ENCODE measurements around the gene EIF2AK3. TPM values are rescaled to one million over a fixed set of nuclear protein-coding genes. Genes with fewer than 3 reads are reported as not detected.

The EIF2AK3 gene
- total RNA-seq, 4 donors from 2014 or later: 7.9 to 11.9 (median 10.0) TPM

- TF ChIP-seq CTCF (IDR thresholded peaks at IDR 0.05): no peak
- Histone ChIP-seq H3K4me1 (peaks cover 0 to 19% (median 12%) of the 10 kb centered on the region in 4 donors), H3K9me3 (no peaks in the 10 kb centered on the region), H3K4me3 (peak overlapping the region in 2 of 4 donors; percentile 15 to 21), H3K36me3 (no peaks in the 10 kb centered on the region), H3K27me3 (no peaks in the 10 kb centered on the region), H3K27ac (replicated peaks in 1 of 4) (peak overlapping the region; percentile 51 to 71 (median 60))
- intact Hi-C loops (cut with DNase I): no loop called here
- DNase-seq (ENCODE audit: extremely low spot score): no peak
- 59% methylated on average over 4 of the region's 4 CpGs for WGBS
These were observed 31.7 kb upstream of the EIF2AK3 start for GRCh38 chr2:88658881-88659537.

- Histone ChIP-seq H3K9me3 (no peaks in the 10 kb centered on the region), H3K4me1 (peaks cover 0 to 19% (median 12%) of the 10 kb centered on the region in 4 donors), H3K4me3 (no peak overlapping the region), H3K27ac (replicated peaks in 1 of 4) (peak overlapping the region; percentile 51 to 71 (median 60)), H3K36me3 (no peaks in the 10 kb centered on the region), H3K27me3 (no peaks in the 10 kb centered on the region)
- intact Hi-C loops (cut with DNase I): no loop called here
- WGBS: 49% methylated on average over 3 of the region's 3 CpGs
- no peak for DNase-seq (ENCODE audit: extremely low spot score)
- TF ChIP-seq CTCF (IDR thresholded peaks at IDR 0.05): no peak
- TF ChIP-seq EP300 (IDR thresholded peaks at IDR 0.05): no peak
- no peak for TF ChIP-seq POLR2AphosphoS5 (IDR thresholded peaks at IDR 0.05)
- TF ChIP-seq POLR2A (IDR thresholded peaks at IDR 0.05; ENCODE audit: low read depth): no peak
These were observed 31.1 kb upstream of the EIF2AK3 start for GRCh38 chr2:88658326-88658725.

- Histone ChIP-seq H3K27ac (replicated peaks in 1 of 4) (no peak overlapping the region), H3K4me3 (no peak overlapping the region)
These were observed 29.9 kb upstream of the EIF2AK3 start for GRCh38 chr2:88657131-88657530.

GRCh38 chr2:88656690-88657089 is 29.4 kb upstream of the EIF2AK3 start:
- Histone ChIP-seq H3K4me1 (peaks cover 0 to 19% (median 12%) of the 10 kb centered on the region in 4 donors), H3K36me3 (no peaks in the 10 kb centered on the region), H3K27me3 (no peaks in the 10 kb centered on the region), H3K27ac (replicated peaks in 1 of 4) (no peak overlapping the region), H3K9me3 (no peaks in the 10 kb centered on the region), H3K4me3 (no peak overlapping the region)
- TF ChIP-seq POLR2AphosphoS5 (IDR thresholded peaks at IDR 0.05): no peak
- no peak for TF ChIP-seq POLR2A (IDR thresholded peaks at IDR 0.05; ENCODE audit: low read depth)
- TF ChIP-seq CTCF (IDR thresholded peaks at IDR 0.05): no peak
- WGBS: 84% methylated on average over 3 of the region's 3 CpGs
- no peak for DNase-seq (ENCODE audit: extremely low spot score)
- intact Hi-C loops (cut with DNase I): no loop called here

More at GRCh38 chr2:88657131-88657530, 29.9 kb upstream of the EIF2AK3 start:
- Histone ChIP-seq H3K9me3 (no peaks in the 10 kb centered on the region), H3K27me3 (no peaks in the 10 kb centered on the region), H3K36me3 (no peaks in the 10 kb centered on the region), H3K4me1 (peaks cover 0 to 19% (median 12%) of the 10 kb centered on the region in 4 donors)
- WGBS: 87% methylated on average over 2 of the region's 2 CpGs
- TF ChIP-seq POLR2A (IDR thresholded peaks at IDR 0.05; ENCODE audit: low read depth) (no peak), CTCF (IDR thresholded peaks at IDR 0.05) (no peak), EP300 (IDR thresholded peaks at IDR 0.05) (no peak), POLR2AphosphoS5 (IDR thresholded peaks at IDR 0.05) (no peak)
- intact Hi-C loops (cut with DNase I): no loop called here
- no peak for DNase-seq (ENCODE audit: extremely low spot score)

- Histone ChIP-seq H3K9me3 (no peaks in the 10 kb centered on the region), H3K27ac (replicated peaks in 1 of 4) (no peak overlapping the region), H3K4me1 (peaks cover 0 to 15% (median 10%) of the 10 kb centered on the region in 4 donors), H3K36me3 (no peaks in the 10 kb centered on the region), H3K27me3 (no peaks in the 10 kb centered on the region), H3K4me3 (no peak overlapping the region)
- TF ChIP-seq EP300 (IDR thresholded peaks at IDR 0.05) (no peak), CTCF (IDR thresholded peaks at IDR 0.05) (no peak), POLR2A (IDR thresholded peaks at IDR 0.05; ENCODE audit: low read depth) (no peak), POLR2AphosphoS5 (IDR thresholded peaks at IDR 0.05) (no peak)
- no peak for DNase-seq (ENCODE audit: extremely low spot score)
- intact Hi-C loops (cut with DNase I): no loop called here
- 77% methylated on average over 2 of the region's 2 CpGs for WGBS
These were observed 27.4 kb upstream of the EIF2AK3 start for GRCh38 chr2:88654714-88655113.
